Stimulated activated memory B cell treated with anti-CD40 and anti-IgM and Interleukin-4, amounts not matched to agents 10 μg/mL and 1 μg/mL and 100 μg/mL, for 72 hours (primary cell): Measurements from ENCODE around the gene MPPED1.

Source experiments
- ATAC-seq: fragments of 150-1000 bp; cut with Tn5 transposase; 2 replicates; pipeline ENCODE4 v1.10.0; 2021
- H3K27ac Mint-ChIP-seq: one replicate; pipeline ENCODE4 v1.8.0; 2022; ENCODE audit warnings: mild to moderate bottlenecking, mixed read lengths
- H3K27me3 Mint-ChIP-seq: one replicate; pipeline ENCODE4 v1.8.0; 2022; ENCODE audit warnings: mixed read lengths
- H3K36me3 Mint-ChIP-seq: one replicate; pipeline ENCODE4 v1.8.0; 2022; ENCODE audit warnings: mixed read lengths
- H3K4me1 Mint-ChIP-seq: one replicate; pipeline ENCODE4 v1.8.0; 2022; ENCODE audit warnings: mixed read lengths
- H3K4me3 Mint-ChIP-seq: one replicate; pipeline ENCODE4 v1.8.0; 2022; ENCODE audit warnings: mild to moderate bottlenecking, moderate library complexity, mixed read lengths
- H3K9me3 Mint-ChIP-seq: one replicate; pipeline ENCODE4 v1.8.0; 2022; ENCODE audit warnings: mixed read lengths

Gene MPPED1

GRCh38 chr22:43490311-43490710, 78.5 kb downstream of the MPPED1 start:
- Mint-ChIP-seq H3K9me3 (peaks cover 15% of the 10 kb centered on the region), H3K27ac (no peak overlapping the region), H3K27me3 (peaks cover 11% of the 10 kb centered on the region), H3K36me3 (no peaks in the 10 kb centered on the region), H3K4me1 (no peaks in the 10 kb centered on the region), H3K4me3 (no peak overlapping the region)
- ATAC-seq = no peak

GRCh38 chr22:43491177-43491576, 79.4 kb downstream of the MPPED1 start:
- Mint-ChIP-seq H3K36me3 (no peaks in the 10 kb centered on the region), H3K27ac (no peak overlapping the region), H3K4me1 (no peaks in the 10 kb centered on the region), H3K9me3 (peaks cover 15% of the 10 kb centered on the region), H3K4me3 (no peak overlapping the region), H3K27me3 (peaks cover 11% of the 10 kb centered on the region)
- no peak for ATAC-seq

GRCh38 chr22:43491737-43492136, 79.9 kb downstream of the MPPED1 start:
- Mint-ChIP-seq H3K9me3 (peaks cover 15% of the 10 kb centered on the region), H3K27me3 (peaks cover 9% of the 10 kb centered on the region), H3K36me3 (no peaks in the 10 kb centered on the region), H3K27ac (no peak overlapping the region), H3K4me1 (no peaks in the 10 kb centered on the region), H3K4me3 (no peak overlapping the region)
- no peak for ATAC-seq

GRCh38 chr22:43493297-43493696, 81.5 kb downstream of the MPPED1 start:
- Mint-ChIP-seq H3K36me3 (no peaks in the 10 kb centered on the region), H3K27me3 (no peaks in the 10 kb centered on the region), H3K4me3 (no peak overlapping the region), H3K9me3 (peaks cover 15% of the 10 kb centered on the region), H3K4me1 (no peaks in the 10 kb centered on the region), H3K27ac (no peak overlapping the region)
- no peak for ATAC-seq

- H3K4me1 Mint-ChIP-seq = no peaks in the 10 kb centered on the region
- H3K27me3 Mint-ChIP-seq = no peaks in the 10 kb centered on the region
- H3K36me3 Mint-ChIP-seq = no peaks in the 10 kb centered on the region
- H3K27ac Mint-ChIP-seq = no peak overlapping the region
- no peak for ATAC-seq
- H3K9me3 Mint-ChIP-seq = peaks cover 3% of the 10 kb centered on the region
- H3K4me3 Mint-ChIP-seq = no peak overlapping the region
Measured at GRCh38 chr22:43497956-43498855, 86.4 kb downstream of the MPPED1 start.

GRCh38 chr22:43498856-43499253, 87.0 kb downstream of the MPPED1 start:
- ATAC-seq = no peak
- Mint-ChIP-seq H3K9me3 (peaks cover 3% of the 10 kb centered on the region), H3K4me1 (no peaks in the 10 kb centered on the region), H3K27ac (no peak overlapping the region), H3K36me3 (no peaks in the 10 kb centered on the region), H3K27me3 (no peaks in the 10 kb centered on the region), H3K4me3 (no peak overlapping the region)

GRCh38 chr22:43500792-43501785, 89.3 kb downstream of the MPPED1 start:
- no peaks in the 10 kb centered on the region for H3K27me3 Mint-ChIP-seq
- no peak overlapping the region for H3K4me3 Mint-ChIP-seq
- no peak for ATAC-seq
- no peak overlapping the region for H3K27ac Mint-ChIP-seq
- H3K36me3 Mint-ChIP-seq = no peaks in the 10 kb centered on the region
- no peaks in the 10 kb centered on the region for H3K9me3 Mint-ChIP-seq
- no peaks in the 10 kb centered on the region for H3K4me1 Mint-ChIP-seq

- no peak for ATAC-seq
- H3K36me3 Mint-ChIP-seq = no peaks in the 10 kb centered on the region
- no peaks in the 10 kb centered on the region for H3K9me3 Mint-ChIP-seq
- no peaks in the 10 kb centered on the region for H3K27me3 Mint-ChIP-seq
- no peak overlapping the region for H3K27ac Mint-ChIP-seq
- H3K4me1 Mint-ChIP-seq = no peaks in the 10 kb centered on the region
- H3K4me3 Mint-ChIP-seq = no peak overlapping the region
Measured at GRCh38 chr22:43501878-43502277, 90.1 kb downstream of the MPPED1 start.

- Mint-ChIP-seq H3K36me3 (no peaks in the 10 kb centered on the region), H3K9me3 (no peaks in the 10 kb centered on the region), H3K27ac (no peak overlapping the region), H3K4me1 (no peaks in the 10 kb centered on the region), H3K27me3 (no peaks in the 10 kb centered on the region), H3K4me3 (no peak overlapping the region)
- no peak for ATAC-seq
Measured at GRCh38 chr22:43502306-43502874, 90.6 kb downstream of the MPPED1 start.

GRCh38 chr22:43504068-43504467, 92.3 kb downstream of the MPPED1 start:
- Mint-ChIP-seq H3K4me3 (no peak overlapping the region), H3K27ac (no peak overlapping the region), H3K36me3 (no peaks in the 10 kb centered on the region), H3K9me3 (peaks cover 1% of the 10 kb centered on the region), H3K4me1 (no peaks in the 10 kb centered on the region), H3K27me3 (no peaks in the 10 kb centered on the region)
- no peak for ATAC-seq

- Mint-ChIP-seq H3K4me1 (no peaks in the 10 kb centered on the region), H3K9me3 (peaks cover 6% of the 10 kb centered on the region), H3K27me3 (no peaks in the 10 kb centered on the region), H3K27ac (no peak overlapping the region), H3K4me3 (no peak overlapping the region), H3K36me3 (no peaks in the 10 kb centered on the region)
- ATAC-seq = no peak
Measured at GRCh38 chr22:43504666-43505261, 93.0 kb downstream of the MPPED1 start.

GRCh38 chr22:43505423-43505822, 93.6 kb downstream of the MPPED1 start:
- peaks cover 6% of the 10 kb centered on the region for H3K9me3 Mint-ChIP-seq
- no peak overlapping the region for H3K27ac Mint-ChIP-seq
- no peaks in the 10 kb centered on the region for H3K36me3 Mint-ChIP-seq
- no peak overlapping the region for H3K4me3 Mint-ChIP-seq
- ATAC-seq = no peak
- H3K27me3 Mint-ChIP-seq = no peaks in the 10 kb centered on the region
- H3K4me1 Mint-ChIP-seq = no peaks in the 10 kb centered on the region

GRCh38 chr22:43505896-43506295, 94.1 kb downstream of the MPPED1 start:
- Mint-ChIP-seq H3K4me1 (no peaks in the 10 kb centered on the region), H3K27me3 (no peaks in the 10 kb centered on the region), H3K36me3 (no peaks in the 10 kb centered on the region), H3K9me3 (peaks cover 6% of the 10 kb centered on the region), H3K27ac (no peak overlapping the region), H3K4me3 (no peak overlapping the region)
- no peak for ATAC-seq

- Mint-ChIP-seq H3K36me3 (no peaks in the 10 kb centered on the region), H3K27ac (no peak overlapping the region), H3K27me3 (no peaks in the 10 kb centered on the region), H3K9me3 (peaks cover 6% of the 10 kb centered on the region), H3K4me1 (no peaks in the 10 kb centered on the region), H3K4me3 (no peak overlapping the region)
- no peak for ATAC-seq
Measured at GRCh38 chr22:43506487-43506886, 94.7 kb downstream of the MPPED1 start.

GRCh38 chr22:43507235-43507634, 95.4 kb downstream of the MPPED1 start:
- ATAC-seq = no peak
- H3K4me1 Mint-ChIP-seq = no peaks in the 10 kb centered on the region
- no peaks in the 10 kb centered on the region for H3K27me3 Mint-ChIP-seq
- no peak overlapping the region for H3K27ac Mint-ChIP-seq
- no peaks in the 10 kb centered on the region for H3K36me3 Mint-ChIP-seq
- no peak overlapping the region for H3K4me3 Mint-ChIP-seq
- H3K9me3 Mint-ChIP-seq = peaks cover 6% of the 10 kb centered on the region
